Measurements from ENCODE around the gene MRPL50. TPM values are rescaled to one million over a fixed set of nuclear protein-coding genes. Genes with fewer than 3 reads are reported as not detected.

MRPL50 gene
- total RNA-seq, 1 donor from 2014 or later = 16.3 TPM

- H3K36me3 Mint-ChIP-seq = no peaks in the 10 kb centered on the region
- H3K27ac Mint-ChIP-seq = no peak overlapping the region
- no peak for DNase-seq (ENCODE audit: extremely low spot score, unreplicated experiment)
- TF ChIP-seq, protein P1, sequence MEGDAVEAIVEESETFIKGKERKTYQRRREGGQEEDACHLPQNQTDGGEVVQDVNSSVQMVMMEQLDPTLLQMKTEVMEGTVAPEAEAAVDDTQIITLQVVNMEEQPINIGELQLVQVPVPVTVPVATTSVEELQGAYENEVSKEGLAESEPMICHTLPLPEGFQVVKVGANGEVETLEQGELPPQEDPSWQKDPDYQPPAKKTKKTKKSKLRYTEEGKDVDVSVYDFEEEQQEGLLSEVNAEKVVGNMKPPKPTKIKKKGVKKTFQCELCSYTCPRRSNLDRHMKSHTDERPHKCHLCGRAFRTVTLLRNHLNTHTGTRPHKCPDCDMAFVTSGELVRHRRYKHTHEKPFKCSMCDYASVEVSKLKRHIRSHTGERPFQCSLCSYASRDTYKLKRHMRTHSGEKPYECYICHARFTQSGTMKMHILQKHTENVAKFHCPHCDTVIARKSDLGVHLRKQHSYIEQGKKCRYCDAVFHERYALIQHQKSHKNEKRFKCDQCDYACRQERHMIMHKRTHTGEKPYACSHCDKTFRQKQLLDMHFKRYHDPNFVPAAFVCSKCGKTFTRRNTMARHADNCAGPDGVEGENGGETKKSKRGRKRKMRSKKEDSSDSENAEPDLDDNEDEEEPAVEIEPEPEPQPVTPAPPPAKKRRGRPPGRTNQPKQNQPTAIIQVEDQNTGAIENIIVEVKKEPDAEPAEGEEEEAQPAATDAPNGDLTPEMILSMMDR (conservative IDR thresholded peaks at IDR 0.05) = no peak
- H3K4me1 Mint-ChIP-seq (ENCODE audit: unreplicated experiment) = no peaks in the 10 kb centered on the region
- no peaks in the 10 kb centered on the region for H3K27me3 Mint-ChIP-seq
- H3K4me3 Mint-ChIP-seq = no peak overlapping the region
- peaks cover 8% of the 10 kb centered on the region for H3K9me3 Mint-ChIP-seq
These were observed 44.7 kb downstream of the MRPL50 start for GRCh38 chr9:101353683-101354082.

GRCh38 chr9:101352892-101353463, 45.4 kb downstream of the MRPL50 start:
- no peaks in the 10 kb centered on the region for H3K36me3 Mint-ChIP-seq
- H3K27me3 Mint-ChIP-seq = peaks cover 3% of the 10 kb centered on the region
- TF ChIP-seq, protein P1 (conservative IDR thresholded peaks at IDR 0.05) = no peak
- peaks cover 9% of the 10 kb centered on the region for H3K9me3 Mint-ChIP-seq
- DNase-seq (ENCODE audit: extremely low spot score, unreplicated experiment) = no peak
- no peak overlapping the region for H3K27ac Mint-ChIP-seq
- H3K4me1 Mint-ChIP-seq (ENCODE audit: unreplicated experiment) = no peaks in the 10 kb centered on the region
- no peak overlapping the region for H3K4me3 Mint-ChIP-seq

- Mint-ChIP-seq H3K27ac (no peak overlapping the region), H3K9me3 (peaks cover 9% of the 10 kb centered on the region), H3K4me3 (no peak overlapping the region), H3K36me3 (no peaks in the 10 kb centered on the region), H3K4me1 (ENCODE audit: unreplicated experiment) (no peaks in the 10 kb centered on the region), H3K27me3 (peaks cover 3% of the 10 kb centered on the region)
- TF ChIP-seq, protein P1 (conservative IDR thresholded peaks at IDR 0.05) = no peak
- DNase-seq (ENCODE audit: extremely low spot score, unreplicated experiment) = no peak
These were observed 48.1 kb downstream of the MRPL50 start for GRCh38 chr9:101350285-101350684.

GRCh38 chr9:101342595-101342994, 55.8 kb downstream of the MRPL50 start:
- no peaks in the 10 kb centered on the region for H3K9me3 Mint-ChIP-seq
- no peaks in the 10 kb centered on the region for H3K36me3 Mint-ChIP-seq
- TF ChIP-seq, protein P1 (conservative IDR thresholded peaks at IDR 0.05) = no peak
- DNase-seq (ENCODE audit: extremely low spot score, unreplicated experiment) = no peak
- H3K4me1 Mint-ChIP-seq (ENCODE audit: unreplicated experiment) = no peaks in the 10 kb centered on the region
- peaks cover 3% of the 10 kb centered on the region for H3K27me3 Mint-ChIP-seq
- no peak overlapping the region for H3K4me3 Mint-ChIP-seq
- H3K27ac Mint-ChIP-seq = no peak overlapping the region

DNA sequence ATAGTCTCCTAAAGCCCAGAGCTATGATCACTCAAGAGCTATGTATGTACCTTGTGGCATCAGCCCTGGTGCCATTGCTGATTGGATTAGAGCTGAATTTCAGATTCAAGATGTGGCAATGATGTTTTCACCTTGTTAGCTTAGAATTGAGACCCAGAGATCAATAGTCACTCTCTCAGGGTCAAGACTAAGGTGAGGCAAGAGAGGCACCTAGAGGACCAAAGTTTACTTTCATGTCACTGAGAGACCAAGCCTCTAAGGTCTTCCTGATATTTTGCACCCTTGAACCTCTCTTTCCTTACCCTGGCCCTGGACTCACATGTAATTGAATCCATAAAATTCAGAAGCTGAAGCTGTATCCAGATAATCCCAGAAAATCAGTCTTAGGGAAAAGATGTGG, 56.5 kb downstream of the MRPL50 start:
- no peaks in the 10 kb centered on the region for H3K36me3 Mint-ChIP-seq
- H3K4me1 Mint-ChIP-seq (ENCODE audit: unreplicated experiment) = no peaks in the 10 kb centered on the region

More for the DNA sequence above, 56.5 kb downstream of the MRPL50 start:
- Mint-ChIP-seq H3K4me3 (no peak overlapping the region), H3K27ac (no peak overlapping the region), H3K27me3 (peaks cover 3% of the 10 kb centered on the region), H3K9me3 (no peaks in the 10 kb centered on the region)
- TF ChIP-seq, protein P1 (conservative IDR thresholded peaks at IDR 0.05) = no peak
- no peak for DNase-seq (ENCODE audit: extremely low spot score, unreplicated experiment)

Other genes starting within 250 kb of the MRPL50 start
- 0.48 and 0.53 TPM in 2 replicates for gene BAAT, start 13.6 kb downstream of the MRPL50 start, total RNA-seq (ENCODE audit: low replicate concordance)
- gene ZNF189, start 233 bp upstream of the MRPL50 start, total RNA-seq (ENCODE audit: low replicate concordance) = 18.0 and 26.2 TPM in 2 replicates
- gene ALDOB, start 37.2 kb upstream of the MRPL50 start, total RNA-seq (ENCODE audit: low replicate concordance) = 30.5 and 36.7 TPM in 2 replicates
- 39.5 and 52.2 TPM in 2 replicates for gene RNF20, start 135.2 kb upstream of the MRPL50 start, total RNA-seq (ENCODE audit: low replicate concordance)
- 0.07 and 0.22 TPM in 2 replicates for gene PPP3R2, start 196.4 kb upstream of the MRPL50 start, total RNA-seq (ENCODE audit: low replicate concordance)

All from type B pancreatic cell (in vitro differentiated cells).